Hypothalamus (tissue), 51 donors: ENCODE data around the gene MOV10.

Experiments used
- DNase-seq, 51 donors: peaks; one replicate each; lab custom pipeline; 2025; lab: John Stamatoyannopoulos, UW

Gene MOV10, protein sequence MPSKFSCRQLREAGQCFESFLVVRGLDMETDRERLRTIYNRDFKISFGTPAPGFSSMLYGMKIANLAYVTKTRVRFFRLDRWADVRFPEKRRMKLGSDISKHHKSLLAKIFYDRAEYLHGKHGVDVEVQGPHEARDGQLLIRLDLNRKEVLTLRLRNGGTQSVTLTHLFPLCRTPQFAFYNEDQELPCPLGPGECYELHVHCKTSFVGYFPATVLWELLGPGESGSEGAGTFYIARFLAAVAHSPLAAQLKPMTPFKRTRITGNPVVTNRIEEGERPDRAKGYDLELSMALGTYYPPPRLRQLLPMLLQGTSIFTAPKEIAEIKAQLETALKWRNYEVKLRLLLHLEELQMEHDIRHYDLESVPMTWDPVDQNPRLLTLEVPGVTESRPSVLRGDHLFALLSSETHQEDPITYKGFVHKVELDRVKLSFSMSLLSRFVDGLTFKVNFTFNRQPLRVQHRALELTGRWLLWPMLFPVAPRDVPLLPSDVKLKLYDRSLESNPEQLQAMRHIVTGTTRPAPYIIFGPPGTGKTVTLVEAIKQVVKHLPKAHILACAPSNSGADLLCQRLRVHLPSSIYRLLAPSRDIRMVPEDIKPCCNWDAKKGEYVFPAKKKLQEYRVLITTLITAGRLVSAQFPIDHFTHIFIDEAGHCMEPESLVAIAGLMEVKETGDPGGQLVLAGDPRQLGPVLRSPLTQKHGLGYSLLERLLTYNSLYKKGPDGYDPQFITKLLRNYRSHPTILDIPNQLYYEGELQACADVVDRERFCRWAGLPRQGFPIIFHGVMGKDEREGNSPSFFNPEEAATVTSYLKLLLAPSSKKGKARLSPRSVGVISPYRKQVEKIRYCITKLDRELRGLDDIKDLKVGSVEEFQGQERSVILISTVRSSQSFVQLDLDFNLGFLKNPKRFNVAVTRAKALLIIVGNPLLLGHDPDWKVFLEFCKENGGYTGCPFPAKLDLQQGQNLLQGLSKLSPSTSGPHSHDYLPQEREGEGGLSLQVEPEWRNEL

DNA sequence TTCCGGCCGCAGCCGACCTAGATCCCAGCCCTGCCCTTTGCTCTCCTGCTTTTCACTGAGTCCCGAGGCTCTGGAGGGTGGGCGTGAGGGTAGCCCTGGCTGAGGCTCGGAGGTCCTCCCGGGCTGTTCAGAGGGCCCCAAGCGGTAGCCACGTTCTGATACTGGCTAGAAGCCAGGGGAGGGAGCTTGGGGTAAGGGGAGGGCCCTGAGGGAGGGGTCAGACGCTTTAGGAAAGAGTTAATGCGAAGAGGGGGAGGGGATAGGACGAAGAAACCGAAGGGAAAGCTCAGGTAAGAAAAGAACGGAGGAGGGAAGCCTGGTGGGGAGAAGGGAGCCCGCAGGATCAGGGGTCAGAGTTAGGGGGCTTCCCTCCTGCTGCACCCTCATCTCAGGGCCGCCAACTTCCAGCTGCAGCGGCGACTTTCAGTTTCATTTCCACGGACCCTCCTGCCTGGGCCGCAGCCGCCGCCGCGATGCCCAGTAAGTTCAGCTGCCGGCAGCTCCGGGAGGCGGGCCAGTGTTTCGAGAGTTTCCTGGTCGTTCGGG lies at the start of gene MOV10:
MOV10 (plus strand) TSS at position 220 of the 546 bp plus-strand sequence; CDS start at position 474, 254 bp downstream.
- DNase-seq, result peak in 39 of 51 donors; percentile 15 to 84 (median 59)

DNA sequence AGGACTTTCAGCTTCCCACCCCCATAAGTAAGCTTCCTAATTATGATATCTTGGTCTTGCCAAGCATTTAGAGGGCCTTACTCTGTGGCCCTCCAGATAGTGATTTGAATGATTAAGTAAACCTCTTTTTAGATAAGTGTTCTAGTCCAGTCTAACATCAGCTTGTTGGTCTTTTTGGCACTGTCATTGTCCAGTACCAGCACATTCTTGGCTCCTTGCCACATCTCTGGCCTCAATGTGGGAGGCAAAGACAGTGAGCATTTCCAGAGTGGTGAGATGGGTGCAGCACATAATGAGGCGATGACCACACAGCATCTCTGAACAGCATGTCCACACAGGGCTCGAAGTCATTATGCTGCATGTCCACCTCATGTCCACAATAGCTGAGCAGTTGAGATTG lies 48.8 kb upstream of the MOV10 start:
- peak in 2 of 51 donors; percentile 2 to 21 for DNase-seq

DNA sequence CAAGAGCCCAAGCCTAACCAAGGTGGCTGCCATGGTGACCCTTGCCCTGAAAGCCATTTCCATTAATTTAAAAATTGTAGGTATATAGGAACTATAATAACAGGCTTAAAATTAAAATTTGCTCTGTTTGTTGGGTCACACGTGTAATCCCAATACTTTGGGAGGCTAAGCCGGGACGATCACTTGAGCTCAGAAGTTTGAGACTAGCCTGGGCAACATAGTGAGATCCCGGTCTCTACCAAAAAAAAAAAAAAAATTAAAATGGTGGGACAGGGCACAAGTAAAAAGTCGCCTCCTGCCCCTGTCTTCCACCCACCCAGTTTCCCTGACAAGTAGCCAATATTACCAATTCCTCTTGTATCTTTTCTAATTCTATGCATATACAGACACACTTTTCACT lies 48.3 kb upstream of the MOV10 start:
- no peak for DNase-seq

DNA sequence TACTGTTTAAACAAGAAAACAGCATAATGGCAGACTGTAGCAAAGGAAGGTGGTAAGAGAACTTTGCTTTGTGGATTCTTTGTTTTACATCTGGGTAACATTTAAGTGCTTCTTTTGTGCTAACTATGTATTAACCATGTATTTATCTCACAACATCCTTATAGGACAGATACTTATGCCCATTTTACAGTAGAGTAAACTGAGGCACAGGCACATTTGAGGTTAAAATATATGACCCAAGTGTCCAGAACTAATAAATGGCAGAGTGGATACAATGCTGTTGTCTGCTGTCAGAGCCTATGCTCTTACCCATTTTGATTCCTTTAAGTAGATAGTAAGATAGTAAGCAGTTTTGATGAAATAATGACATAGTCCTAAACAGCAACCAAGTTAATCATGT lies 47.6 kb upstream of the MOV10 start:
- DNase-seq, result no peak

DNA sequence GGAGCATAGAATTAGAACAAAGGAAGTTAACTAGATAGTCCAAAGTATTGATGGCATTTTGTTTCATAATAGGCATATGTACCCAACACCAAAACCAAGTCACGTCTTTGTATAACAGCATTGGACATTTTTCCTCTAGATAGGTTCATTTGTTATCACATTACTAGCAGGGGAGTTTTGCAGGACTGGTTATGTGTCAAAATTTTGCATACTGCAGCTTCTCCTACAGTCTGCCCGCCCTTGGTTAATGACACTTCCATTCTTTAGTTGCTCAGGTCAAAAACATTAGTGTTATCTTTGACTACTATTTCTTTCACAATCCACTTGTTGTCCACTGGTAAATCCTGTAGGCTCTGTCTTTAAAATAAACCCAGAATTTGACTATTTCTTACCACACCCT lies 45.9 kb upstream of the MOV10 start:
- no peak for DNase-seq

DNA sequence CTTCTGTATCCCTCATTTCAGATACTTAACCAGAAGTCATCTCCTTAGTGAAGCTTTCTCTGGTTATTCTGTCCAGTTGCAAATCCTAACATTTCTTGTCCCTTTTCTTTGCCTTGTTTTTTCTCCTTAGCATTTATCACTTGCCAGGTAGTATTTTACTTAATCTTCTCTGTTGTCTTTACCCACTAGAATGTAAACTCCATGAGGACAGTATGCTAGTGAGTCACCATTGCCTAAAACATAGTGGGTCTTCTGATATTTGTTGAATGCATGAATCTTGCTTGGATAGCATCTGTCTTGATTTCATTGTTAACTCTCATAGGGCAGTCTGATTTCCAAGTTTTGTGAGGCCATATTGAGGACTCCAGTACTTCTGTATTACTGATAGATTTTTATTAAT lies 45.2 kb upstream of the MOV10 start:
- DNase-seq, result no peak

DNA sequence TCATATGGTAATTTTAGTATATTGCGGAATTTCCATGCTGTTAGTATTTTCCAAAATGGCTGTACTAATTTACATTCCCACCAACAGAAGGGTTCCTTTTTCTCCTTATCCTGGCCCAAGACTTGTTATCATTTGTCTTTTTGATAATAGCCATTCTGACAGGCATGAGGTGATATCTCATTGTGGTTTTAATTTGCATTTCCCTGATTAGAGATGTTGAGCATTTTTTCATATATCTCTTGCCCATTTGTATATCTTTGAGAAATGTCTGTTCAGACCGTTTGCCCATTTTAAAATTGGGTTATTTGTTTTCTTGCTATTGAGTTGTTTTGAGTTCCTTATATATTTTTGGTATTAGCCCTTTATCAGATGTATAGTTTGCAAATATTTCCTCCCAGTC lies 40.8 kb upstream of the MOV10 start:
- no peak for DNase-seq

DNA sequence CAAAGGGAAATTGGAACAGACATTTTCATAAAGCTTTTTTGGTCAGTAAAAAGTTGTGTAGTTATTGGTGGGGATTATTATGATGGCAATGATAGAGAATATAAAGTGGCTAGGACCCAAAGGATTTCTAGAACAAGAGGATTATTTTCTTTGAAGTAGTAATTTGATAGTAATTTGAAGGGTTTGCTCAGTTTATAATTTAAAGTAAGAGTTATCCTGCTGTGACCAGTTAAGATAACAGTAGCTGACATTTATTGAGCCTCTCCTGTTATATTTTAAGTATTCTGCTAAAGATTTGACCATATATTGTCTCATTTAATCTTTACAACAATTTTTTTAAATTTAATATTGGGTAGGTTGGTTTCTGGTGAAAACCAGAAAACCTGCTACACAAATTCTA lies 40.1 kb upstream of the MOV10 start:
- no peak for DNase-seq

DNA sequence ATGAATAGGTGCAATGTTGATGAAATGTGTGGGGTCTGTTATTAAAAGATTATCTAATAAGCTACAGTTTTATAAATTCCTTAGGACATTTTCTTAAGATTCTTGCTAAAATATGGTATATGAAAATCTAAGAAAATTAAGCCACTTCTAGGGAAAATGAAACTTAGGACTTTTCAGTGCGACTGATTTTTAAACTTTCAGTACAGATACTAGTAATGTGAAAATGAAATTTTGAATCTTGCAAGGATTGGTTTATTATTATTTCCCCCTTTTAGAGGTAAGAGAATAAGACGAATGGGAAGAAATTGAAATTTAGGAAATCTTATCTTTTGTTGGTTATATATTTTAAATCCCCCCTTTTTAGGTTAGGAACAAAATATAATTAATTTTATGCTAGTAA lies 38.4 kb upstream of the MOV10 start:
- no peak for DNase-seq

DNA sequence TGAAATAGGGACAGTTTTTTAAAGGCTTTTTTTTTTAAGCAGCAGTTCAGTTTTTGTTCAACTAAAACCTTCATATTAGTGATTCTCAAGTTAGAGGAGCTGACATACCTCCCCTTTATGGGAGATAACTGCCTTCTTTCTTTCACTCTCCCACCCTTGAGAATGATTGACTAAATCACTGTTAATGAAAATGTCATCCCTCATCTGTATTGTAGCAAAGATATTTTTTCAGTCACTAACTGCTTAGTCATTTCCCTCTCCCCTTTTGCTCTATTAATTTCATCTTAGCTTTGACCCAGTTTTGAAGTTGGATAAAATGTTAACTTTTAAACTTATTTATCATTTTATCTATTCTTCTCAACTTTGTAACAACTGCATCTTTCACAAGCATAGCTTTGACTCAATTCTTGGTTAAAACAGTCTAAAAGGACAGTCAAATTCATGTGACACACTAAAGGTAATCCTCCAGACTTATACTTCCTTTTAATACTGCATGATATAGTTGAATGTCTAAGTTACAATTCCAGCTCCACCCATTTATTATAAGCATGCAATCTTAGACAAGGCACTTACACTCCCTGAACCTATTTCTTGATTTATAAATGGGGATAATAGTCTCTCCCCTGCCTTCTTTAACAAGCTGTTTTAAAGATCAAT lies 37.7 kb upstream of the MOV10 start:
- no peak for DNase-seq

DNA sequence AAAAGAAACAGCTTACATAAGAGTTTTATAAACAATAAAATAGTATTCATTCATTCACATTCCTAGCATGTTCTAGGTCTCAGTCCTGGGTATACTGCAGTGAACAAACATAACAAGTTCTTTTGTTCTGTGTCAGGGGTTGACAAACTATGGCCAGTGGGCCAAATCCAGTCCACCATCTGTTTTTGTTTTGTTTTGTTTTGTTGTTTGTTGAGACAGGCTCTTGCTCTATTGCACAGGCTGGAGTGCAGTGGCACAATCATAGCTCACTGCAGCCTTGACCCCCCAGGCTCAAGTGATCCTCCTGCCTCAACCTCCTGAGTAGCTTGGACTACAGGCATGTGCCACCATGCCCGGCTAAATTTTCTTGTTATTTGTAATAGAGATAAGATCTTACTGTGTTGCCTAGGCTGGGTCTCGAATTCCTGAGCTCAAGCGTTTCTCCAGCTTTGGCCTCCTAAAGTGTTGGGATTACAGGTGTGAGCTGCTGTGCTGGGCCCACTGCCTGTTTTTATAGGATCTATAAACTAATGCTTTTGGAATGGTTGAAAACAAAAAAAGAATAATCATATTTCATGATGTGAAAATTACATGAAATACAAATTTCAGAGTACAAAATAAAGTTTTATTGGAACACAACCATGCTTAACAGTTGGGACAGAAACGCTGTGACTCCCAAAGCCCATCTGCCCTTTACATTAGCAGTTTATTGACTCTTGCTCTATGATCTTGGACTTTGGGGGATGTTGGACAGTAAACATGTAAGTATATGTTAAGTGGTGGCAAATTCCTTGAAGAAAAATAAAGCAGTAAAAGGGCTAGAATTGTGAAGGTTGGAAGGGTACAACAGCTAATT lies 37.0 kb upstream of the MOV10 start:
- DNase-seq, result peak in 16 of 51 donors; percentile 3 to 70 (median 21)

DNA sequence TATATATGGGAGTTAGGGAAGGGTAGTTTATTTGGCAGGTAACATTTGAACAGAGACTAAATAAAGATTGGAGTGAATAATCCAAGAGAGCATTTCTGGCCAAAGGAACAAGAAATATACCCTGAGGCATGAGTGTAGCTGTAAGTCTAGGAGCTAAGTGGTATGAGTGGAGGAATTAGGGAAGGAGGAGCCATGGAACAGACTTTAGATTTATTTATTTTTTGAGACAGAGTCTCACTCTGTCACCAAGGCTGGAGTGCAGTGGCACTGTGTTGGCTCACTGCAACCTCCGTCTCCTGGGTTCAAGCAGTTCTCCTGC lies 36.4 kb upstream of the MOV10 start:
- no peak for DNase-seq

DNA sequence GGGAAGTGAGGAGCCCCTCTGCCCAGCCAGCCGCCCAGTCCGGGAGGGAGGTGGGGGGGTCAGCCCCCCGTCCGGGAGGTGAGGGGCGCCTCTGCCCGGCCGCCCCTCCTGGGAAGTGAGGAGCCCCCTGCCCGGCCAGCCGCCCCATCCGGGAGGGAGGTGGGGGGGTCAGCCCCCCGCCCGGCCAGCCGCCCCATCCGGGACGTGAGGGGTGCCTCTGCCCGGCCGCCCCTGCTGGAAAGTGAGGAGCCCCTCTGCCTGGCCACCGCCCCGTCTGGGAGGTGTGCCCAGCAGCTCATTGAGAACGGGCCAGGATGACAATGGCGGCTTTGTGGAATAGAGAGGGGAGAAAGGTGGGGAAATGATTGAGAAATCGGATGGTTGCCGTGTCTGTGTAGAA lies 34.0 kb upstream of the MOV10 start:
- DNase-seq, result peak in 5 of 51 donors; percentile 10 to 50 (median 29)

DNA sequence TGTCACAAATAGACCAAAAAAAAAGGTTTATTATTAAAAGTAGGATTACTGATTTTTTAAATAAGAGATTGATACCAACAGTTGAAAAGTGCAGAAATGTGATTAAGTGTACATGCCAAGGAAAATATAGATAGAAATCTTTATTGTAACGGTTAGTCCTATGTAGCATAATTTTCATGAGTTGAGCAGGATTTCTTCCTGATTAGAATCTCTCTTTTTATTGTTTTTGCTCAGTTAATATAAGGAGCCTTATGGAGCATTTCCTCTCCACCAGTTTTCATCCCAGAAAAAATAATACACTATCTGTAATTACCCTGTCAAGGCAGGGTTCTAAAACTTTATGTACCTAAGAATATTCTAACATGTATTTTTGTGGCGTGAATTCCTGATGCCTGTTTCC lies 31.4 kb upstream of the MOV10 start:
- no peak for DNase-seq

DNA sequence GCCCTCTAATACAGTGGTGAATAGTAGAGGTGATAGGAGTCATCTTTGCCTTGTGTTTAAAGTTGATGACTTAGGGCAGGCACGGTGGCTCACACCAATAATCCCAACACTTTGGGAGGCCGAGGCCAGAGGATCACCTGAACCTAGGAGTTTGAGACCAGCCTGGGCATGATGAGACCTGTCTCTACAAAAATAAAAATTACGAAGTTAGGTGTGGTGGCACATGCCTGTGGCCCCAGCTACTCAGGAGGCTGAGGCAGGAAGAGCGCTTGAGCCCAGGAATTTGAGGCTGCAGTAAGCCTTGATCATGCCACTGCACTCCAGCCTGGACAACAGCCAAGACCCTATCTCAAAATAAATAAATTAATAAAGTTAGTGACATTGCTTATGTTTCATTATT lies 28.2 kb upstream of the MOV10 start:
- no peak for DNase-seq

DNA sequence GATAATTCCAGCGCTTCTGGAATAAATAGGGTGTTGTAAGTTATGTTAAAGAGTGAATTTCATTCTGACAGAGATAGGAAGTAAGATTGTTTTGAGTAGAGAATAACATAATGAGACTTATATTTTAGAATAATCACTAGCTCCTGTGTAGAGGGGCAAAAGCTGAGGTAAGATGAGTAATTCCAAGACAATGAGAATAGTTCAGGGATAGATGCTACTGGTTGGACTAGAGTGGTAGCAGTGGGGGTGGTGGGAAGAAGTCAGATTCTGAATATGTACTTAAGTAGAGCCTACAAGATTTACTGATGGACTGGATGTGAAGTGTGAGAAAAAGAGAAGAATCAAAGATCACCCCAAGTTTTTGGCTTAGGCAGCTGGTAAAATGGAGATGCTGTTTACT lies 23.3 kb upstream of the MOV10 start:
- DNase-seq, result no peak

DNA sequence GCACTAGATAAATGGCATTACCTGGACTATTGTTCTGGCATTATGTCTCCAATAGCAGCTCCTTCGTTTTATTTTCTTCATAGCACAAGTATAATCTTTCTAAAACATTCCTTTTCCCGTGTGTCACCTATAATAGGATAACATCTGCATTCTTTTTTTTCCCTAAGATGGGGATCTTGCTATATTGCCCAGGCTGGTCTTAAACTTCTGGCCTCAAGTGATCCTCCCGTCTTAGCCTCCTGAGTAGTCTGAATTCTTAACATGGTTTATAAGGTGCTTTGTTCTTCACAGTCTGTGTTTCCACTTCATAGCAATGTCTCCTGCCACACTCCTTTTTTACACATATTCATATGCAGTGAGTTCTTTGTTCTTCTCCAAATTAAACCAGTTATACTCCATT lies 8.6 kb upstream of the MOV10 start:
- DNase-seq, result no peak

DNA sequence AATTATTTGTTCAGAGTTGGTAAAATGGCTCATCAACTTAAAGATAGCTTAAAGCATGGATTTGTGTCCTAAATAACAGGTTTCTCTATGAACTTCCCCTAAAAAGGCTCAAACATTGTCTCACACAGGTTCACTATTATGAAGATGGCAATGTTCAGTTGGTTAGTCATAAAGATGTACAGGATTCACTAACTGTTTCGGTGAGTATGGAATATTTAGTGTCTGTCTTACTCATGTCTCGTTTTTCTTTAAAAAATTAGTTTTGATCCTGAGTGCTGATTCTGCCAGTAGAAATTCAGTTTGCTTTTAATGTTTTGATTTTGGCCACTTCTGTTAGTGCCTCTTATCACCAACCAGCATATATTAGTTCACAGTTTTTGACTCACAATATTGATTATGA lies 7.5 kb upstream of the MOV10 start:
- no peak for DNase-seq

DNA sequence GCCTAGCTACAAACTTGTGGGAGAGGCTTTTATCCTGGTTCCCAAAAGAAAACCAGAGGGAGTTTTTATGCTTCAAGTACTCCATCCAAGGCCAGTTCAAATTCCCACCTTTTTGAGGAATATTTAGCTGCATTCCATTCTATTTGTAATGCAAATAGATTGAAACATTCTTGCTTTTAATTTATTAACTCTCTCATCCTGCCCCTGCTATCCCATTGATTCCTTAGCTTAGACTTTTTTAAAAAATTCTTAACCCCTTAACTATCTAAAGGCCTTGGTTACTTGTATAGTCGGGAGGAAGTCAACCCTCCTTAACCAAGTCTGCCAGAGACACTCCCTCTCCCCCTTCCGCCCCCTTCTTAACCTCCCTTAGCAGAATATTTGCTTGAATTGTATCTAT lies 2.5 kb upstream of the MOV10 start:
- DNase-seq, result no peak

DNA sequence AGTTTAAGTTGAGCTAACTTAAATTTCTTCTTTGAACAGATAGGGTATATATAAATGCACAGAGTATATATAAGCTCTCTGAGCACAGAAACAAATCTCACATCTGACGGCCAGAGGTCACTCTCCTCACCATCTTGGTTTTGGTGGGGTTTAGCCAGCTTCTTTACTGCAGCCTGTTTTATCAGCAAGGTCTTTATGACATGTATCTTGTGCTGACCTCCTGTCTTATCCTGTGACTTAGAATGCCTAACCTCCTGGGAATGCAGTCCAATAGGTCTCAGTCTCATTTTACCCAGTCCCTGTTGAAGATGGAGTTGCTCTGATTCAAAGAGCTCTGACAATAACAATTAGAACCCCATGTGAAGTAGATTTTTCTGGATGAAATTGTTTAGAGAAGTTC lies 1.6 kb upstream of the MOV10 start:
- DNase-seq, result no peak
